DMS53 treated with DMSO at 0.1 percent for 48 hours (cell line): Measurements from ENCODE around the gene DPF3.

Experiments used
- DNase-seq: peaks from one replicate; lab custom pipeline; 2025; ENCODE audit not compliant: unreplicated experiment; lab: John Stamatoyannopoulos, UW

The DPF3 gene

DNA sequence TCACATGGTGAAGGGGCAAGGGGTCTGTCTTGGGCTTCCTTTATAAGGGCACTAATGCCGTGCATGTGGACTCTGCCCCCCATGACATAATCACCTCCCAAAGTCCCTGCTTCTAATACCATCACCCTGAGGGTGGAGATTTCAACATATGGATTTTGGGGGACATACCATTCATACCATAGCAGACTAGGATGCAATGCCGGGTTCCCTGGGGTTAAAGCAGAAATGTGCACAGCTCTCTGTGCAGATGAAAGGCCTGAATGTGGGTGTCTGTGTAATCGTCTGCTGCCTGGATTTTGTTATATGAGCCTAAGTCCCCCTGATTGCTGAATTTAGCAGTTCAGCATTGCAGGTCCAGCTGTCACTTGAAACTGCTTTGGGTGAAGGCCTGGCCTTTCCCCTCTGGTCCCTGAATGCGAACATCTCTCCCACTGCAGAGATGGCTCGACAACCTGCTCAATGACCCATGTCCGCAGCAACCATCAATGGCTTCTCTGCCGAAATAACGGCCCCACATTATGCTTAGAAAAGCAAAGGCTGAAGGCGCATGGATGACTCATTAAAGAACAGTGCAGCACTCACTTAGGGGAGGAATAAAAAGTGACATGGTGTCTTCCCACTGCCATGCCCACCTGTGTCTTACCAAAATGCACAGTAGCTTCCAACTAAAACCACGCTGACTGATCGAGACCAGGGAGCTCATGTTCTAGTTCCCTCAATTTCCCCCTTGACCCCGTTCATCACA lies 286.3 kb downstream of the DPF3 start:
- no peak for DNase-seq

DNA sequence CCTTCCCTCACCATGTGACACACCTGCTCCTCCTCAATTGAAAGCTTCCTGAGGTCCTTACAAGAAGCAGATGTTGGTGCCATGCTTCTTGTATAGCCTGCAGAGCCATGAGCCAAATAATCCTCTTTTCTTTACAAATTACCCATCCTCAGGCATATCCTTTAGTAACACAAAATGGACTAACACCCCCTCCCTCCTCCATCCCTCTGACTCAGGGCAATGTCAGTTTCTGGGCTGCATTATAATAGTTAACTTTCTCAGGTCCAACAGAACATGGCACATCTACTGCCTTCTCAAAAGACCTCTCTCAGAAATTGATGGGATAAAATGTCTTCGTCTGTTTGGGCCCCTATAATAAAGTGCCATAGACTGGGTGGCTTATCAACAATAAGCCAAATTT lies 287.0 kb downstream of the DPF3 start:
- DNase-seq, result no peak

DNA sequence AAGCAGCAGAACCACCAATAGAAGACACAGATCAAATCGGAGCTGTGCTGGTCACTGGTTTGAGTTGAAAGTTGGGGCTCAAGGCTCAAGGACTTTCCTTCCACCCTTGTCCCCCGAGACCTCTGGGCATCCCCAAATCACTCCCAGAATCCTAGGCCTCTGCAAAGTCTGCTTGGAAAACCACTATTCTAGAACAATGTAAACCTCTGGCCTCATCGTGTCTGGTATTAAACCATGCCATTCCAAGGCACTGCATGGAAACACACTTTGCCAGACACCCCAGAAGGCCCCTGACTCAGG lies 288.0 kb downstream of the DPF3 start:
- DNase-seq, result no peak

DNA sequence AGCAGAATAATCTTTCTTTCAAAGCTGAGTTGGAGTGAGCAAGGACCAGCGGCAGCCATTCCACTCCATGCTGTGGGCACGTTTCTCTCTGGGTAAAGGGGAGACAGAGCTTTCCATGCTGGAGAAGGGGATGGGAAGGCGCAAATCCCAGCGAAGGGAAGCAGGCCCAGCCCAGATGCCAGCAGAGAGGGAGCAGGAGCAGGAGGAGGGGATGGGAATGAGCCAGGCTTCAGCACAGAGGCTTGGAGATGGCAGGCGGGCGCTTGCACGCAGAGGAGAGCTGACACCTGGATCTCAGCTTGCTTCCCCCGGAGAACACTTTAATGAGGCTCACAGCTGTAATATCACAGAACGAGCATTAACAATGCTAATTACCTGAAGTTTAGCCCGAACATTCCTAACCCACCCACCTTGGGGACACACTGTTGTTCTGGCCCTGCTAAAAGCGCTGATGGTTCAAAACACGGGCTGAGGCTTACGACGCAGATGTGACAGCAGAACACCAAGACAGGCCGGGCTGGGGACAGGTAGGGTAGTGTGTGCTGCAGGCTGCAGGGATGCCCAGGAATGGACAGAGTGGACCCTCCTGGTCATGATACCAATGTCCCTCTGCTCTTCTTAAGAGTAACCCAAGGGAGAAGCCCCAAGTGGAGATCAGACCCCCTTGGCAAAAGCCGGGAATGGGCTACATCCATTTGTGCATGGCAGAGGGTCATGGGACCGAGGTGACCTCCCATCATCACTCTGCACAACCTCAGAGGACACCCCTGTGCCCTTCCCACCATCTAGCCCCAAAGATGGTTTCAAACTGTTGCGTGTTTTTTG lies 288.6 kb downstream of the DPF3 start:
- no peak for DNase-seq

DNA sequence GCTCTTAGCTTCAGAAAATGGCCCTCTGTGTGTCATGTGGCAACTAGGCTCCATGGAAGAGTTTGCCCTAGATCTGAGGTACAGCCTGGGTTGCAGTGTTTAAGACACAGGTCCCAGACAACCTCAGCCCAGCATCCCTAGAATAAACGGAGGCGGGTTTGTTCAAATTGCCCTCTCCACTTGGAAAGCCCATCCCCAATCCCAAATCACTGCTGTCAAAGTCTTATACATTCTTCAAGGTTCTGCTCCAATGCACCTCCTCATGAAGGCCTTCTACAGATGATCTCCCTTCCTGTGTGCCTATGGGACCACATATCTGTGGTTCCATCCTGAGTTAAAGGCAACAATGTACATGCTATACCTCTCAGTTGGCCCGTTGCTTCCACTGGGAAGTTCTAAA lies 289.8 kb downstream of the DPF3 start:
- no peak for DNase-seq

DNA sequence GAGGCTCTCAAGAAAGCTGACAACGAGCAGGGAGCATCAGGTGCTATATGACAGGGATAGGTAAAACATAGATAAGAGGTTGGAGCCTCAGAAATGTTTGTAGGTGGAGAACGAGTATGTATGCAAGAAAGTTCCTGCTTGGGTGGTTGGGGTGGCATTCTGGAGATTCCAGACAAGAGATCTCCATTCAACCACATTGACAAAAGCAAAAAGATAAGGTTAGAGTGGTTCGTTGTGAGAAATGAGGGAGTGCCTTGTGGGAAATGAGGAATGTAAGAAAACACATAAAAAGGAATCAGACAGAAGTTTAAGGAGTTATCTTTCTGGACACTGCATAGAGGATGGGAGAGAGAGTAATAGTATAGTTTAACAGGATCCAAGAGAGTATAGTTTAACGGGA lies 290.3 kb downstream of the DPF3 start:
- DNase-seq, result no peak

DNA sequence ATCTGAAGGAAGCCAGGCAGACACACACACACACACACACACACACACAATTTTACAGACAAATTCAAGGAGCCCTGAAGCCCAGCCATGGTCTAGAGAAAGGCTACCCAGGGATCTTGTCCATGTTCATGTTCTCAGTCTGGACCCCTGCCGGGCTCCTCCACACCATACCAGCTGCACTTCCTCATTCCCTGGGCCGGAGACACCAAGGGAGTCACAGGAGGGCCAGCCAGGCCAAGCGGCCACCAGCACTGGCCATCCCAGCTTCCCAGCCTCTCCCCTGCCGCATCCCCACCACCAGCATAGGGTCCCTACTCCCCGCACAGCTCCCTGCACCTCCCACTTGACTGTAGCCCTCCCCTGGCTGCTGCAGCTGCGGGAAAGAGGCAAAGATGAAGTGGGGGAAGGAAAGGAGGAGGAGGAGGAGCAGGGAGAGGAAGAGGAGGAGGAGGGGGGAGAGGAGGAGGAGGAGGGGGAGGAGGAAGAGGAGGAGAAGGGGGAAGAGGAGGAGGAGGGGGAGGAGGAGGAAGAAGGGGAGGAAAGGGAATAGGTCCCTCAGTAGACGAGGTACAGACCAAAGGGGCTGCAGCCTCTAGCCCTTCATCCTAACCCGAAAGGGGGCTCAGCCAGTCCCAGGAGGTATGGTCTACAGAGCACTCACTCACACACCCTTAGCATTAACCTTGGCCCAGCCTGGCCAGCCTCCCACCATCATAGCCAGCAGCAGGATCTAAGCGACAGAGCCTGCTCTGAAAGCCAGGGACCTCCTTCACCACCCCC lies 293.2 kb downstream of the DPF3 start:
- no peak for DNase-seq

DNA sequence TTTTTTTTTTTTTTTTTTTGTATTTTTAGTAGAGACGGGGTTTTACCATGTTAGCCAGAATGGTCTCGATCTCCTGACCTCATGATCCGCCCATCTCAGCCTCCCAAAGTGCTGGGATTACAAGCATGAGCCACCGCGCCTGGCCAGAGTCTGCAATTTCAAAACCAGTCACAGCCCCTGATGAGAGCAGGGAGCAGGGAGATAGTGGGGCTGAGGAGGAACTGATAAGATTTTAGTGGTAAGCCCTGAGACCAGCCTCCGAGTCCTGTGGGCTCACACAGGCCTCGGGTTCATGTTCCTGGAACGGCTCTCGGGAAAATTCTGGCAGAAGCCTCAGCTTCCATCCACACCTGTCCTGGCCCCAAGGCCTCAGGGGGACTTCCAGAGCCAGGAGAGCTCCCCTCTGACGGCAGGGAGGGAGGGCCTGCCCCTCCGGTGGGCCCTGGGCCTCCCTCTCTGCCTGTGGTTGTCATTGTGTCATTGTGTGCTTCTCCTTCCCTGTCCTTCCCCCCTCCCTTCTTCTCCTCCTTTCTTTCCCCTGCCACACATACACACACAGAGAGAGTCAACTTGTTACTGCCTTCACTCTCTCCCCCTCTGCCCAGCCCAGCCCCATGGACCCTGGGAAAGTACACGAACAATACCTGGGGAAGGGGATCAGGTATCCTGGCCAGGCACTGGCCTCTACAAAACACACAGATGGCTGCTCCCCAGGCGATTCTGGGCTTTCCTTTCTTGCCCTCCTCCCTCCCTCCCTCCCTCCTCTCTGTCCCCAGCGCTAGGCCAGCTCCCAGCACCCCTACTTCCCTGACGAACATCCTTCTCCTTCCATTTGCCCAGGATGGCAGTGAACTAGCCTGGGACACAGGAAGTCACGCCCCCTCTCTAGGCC lies 294.1 kb downstream of the DPF3 start:
- DNase-seq, result no peak

DNA sequence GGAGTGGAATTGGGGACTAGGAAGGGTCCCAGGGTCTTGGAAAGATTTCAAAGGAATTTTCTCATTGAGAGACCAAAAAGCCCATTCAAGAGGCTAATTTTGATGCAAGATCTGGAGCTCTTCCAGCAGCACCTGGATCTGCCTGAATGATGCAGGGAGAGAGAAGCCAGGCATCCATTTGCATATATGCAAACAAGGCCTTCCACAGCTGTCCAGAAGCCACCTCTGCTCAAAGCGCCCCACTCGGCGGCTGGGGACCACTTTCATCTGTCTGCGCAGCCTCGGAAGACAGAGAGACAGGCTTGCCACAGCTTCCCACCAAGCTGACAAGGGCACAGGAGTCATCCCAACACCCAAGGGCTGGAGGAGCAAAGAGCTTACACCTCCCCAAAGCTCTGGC lies 295.6 kb downstream of the DPF3 start:
- DNase-seq, result no peak

DNA sequence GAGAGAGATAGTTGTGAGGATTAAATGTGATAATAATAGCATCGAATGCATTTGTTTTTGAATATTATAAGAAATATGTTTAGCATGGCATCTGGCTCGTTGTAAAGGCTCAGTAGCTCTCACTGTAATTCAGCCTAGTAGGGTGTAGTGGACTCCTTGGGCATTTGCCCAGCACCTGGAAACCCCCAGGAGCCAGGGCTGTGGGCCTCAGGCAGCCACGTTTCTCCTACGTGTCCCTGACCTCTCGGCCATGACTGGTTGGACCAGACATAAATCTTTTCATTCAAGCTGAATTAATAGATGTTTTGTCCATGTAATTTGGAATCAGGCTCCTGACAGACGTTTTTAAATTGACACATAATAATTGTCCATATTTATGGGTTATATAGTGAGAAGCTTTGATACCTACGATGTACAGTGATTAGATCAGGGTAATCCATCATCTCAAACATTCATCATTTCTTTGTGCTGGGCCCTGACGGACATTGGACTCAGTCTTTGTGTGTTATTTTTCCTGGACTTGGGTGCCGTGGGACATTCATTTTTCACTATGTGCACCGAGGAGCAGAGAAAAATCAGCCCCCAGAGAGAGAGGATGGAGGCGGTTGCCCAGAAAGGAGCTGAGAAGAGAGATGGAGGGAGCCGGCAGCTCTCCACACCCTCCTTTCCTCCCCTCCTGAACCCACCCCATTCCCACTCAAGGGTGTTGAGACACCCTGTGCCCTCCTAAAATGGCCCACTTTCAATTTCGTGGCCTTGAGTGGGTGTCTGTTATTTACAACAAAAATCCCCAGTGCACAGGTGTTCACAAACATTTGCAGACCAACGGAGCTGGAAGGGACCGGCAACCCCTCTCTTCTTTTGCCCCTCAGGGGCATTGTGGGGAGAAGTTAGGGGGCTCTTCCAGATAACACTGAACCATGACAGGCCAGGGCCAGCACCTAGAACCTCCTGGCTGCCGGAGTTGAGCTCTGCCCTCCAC lies 296.4 kb downstream of the DPF3 start:
- DNase-seq, result no peak

DNA sequence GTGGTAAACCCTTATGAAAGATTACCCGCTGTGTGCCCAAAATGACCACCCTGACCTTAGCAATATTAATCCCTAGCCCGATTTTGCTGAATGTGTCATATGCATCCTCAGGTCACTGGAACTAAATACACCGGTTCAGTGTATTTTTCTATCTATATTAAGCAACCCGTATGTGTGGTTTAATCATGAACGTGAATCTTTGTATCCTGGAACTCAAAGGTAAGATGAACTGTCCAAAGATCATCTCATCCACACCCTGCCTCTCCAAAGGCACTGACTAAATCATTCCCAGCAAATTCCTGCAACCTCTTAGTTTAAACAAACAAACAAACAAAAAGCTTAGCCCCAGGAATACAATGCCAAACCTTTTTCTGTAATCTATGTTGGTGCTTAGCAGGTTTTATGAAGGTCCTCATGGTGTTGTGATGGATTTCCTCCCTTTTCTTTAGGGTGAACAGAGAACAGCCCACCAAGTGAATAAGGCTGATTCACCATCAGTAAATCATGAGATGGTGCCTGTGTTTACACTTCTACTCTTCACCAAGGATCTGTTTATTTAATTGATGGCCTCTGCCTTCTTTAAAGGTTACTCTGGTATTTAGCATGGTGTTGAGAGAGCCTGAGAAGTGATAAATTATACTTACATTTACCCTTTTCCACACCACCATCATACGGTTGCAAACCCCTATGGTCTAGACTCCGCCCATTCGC lies 298.6 kb downstream of the DPF3 start:
- no peak for DNase-seq

DNA sequence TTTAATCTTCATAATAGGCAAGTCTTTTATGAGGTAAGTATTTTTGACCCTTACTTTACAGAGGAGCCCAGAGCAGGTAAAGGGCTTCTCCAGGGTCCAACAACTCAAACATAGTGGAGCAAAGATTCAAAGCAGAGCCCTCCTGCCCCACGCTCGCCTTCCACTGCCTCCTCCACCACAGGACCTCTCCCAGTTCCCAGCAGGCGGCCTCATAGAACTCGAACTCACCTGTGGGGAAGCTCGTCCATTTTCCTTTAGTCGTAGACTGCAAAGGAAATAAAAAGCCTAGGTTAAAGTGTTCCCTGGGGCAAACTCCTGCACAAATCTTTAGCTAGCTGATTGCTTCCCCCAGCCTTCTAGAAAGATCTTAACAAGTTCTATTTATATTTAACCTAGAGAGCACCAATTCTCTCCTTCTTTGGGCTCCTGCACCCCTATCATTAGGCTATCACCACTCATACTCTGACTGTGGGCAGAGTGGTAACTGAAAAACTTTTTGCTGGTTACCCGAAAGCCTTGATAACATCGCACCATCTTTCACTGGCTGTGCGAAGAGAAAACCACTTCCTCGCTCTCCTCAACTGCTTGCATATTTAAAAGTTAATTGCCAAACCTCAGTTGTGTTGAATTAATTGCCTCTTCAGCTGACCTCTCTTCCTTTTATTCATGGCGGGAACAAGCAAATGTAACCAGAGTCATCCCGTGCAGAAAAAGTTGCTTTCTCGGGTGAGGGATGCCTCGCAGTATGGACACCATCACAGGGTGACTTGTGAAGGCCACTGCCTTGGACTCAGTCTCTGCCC lies 299.6 kb downstream of the DPF3 start:
- no peak for DNase-seq

DNA sequence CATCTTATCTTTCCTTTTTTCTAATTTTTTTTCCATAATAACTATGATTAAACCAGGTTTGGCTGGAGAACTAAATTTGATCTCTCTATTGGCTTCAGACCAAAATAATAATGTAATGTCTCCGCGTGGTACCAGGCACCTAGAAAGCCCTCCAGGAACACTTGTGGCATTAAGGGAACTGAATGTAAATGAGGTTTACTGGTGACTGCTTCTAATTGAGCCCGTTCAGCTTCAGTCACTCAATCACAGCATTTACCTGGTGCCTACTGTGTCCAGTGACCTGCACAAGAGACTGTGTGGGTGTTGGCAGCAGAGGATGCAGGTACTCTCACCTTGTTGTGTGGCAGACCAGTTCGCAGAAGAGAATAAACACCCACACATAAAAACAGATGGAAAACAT lies 302.5 kb downstream of the DPF3 start:
- DNase-seq, result no peak

DNA sequence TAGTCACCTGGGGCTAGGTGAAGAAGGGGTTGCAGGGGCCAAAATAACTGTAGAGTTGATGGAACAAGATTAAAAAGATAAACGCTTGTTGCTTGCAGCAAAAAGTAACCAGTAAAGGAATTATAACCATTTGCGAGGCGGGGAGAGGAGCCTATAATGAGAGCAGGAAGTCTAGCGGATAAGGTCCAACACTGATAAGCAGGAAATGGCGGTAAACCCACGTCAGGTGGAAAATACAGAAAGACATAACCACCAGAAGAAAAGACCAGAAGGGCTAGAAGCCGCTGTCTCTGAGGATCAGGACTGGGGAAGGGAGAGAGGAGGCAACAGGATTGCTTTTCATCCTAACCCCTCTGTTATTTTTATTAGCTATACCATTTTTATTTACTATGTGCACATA lies 303.3 kb downstream of the DPF3 start:
- DNase-seq, result no peak

DNA sequence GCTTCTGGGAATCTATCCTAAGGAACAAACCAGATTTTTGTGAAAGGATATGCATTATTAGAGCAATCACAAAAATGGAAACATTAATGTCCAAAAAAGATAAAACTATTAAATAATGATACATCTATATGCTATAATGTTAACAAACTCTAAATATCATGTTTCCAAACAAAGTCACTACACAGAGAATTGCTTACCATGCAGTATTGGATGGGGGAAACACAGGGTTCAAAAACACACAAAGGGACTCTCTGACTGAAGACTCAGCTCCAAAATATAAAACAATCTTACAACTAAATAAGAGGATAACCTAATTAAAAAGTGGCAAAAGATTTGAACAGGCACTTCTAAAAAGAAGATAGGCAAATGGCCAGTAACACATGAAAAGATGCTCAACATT lies 304.2 kb downstream of the DPF3 start:
- DNase-seq, result no peak

DNA sequence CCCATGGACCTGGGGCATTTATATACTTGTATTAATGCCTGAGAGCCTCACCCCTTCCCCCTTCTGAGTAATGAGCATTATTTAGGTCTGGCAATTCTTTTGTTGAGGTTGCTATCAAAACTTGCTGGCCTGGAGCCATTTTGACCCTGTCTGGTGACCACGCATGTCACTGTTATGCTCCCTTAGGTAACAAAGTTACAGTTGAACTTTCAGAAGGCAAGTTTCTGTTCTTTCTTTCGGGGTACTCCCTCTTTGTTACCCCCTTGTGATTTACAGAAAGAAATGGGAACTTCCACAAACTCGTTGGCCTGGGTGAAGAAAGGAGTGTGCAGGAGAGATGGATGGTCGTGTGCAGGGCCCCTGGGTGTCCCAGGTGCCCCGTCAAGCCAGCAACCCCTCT lies 305.4 kb downstream of the DPF3 start:
- no peak for DNase-seq

DNA sequence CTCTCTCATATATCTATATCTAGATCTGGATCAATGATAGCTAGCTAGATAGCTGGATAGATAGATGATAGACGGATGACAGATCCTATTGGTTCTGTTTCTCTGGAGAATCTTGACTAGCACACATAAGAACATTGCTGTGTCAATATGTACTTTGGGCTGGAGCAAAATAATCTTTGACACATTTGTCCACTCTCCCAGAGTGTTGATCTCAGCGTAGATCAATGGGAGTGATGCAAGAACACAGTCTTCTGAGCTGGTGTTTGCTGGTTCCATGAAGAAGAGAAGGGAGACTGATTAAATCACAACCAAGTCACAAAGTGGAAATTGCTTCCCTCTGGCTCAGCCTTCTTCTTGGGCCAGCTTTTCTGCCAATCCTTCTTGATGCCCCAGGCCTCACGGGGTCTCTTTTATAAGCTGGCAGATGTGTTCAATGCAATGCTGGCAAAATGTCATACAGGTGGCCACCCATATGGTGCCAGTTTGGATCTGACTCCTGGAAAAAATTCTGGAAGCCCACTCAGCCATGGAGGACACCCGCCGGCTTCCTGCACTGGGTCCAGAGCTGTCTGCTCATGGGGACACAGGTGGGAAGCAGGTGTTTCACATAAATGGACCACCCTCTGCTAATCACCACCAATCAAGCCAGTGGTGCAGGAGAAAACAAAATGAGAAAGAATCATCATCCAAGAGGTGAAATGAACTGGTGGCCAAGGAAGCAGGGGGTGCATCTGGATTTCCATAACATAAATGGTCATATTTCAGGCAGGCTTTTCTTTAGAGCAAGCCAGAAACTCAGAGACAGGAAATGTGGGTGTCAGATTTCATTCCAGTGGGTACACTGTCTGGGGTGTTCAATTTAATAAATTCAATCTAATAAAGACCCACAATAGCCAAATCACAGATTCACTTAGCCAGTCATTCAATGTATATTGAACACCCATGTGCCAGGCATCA lies 310.3 kb downstream of the DPF3 start:
- DNase-seq, result no peak
